ENCODE results near the gene GATA2.

The GATA2 gene

GRCh38 chr3:128473180-128473519 is 19.9 kb downstream of the GATA2 start:
- ATAC-seq = no peak
- no peak for DNase-seq

GRCh38 chr3:128472449-128473179 is 20.4 kb downstream of the GATA2 start:
- ATAC-seq (no peak), DNase-seq (no peak)

- ATAC-seq = no peak
- no peak for DNase-seq
Observed at GRCh38 chr3:128471720-128472119, 21.3 kb downstream of the GATA2 start.

GRCh38 chr3:128471110-128471509 is 21.9 kb downstream of the GATA2 start:
- DNase-seq = no peak
- ATAC-seq = no peak

GRCh38 chr3:128470134-128470899 is 22.7 kb downstream of the GATA2 start:
- ATAC-seq = no peak
- DNase-seq = no peak

- ATAC-seq (no peak), DNase-seq (no peak)
Observed at GRCh38 chr3:128469556-128469955, 23.4 kb downstream of the GATA2 start.

GRCh38 chr3:128468791-128469527 is 24.0 kb downstream of the GATA2 start:
- DNase-seq = no peak
- no peak for ATAC-seq

GRCh38 chr3:128468285-128468790 is 24.7 kb downstream of the GATA2 start:
- DNase-seq (no peak), ATAC-seq (no peak)

GRCh38 chr3:128466840-128467541 is 26.0 kb downstream of the GATA2 start, which contains the start of gene DNAJB8:
Gene DNAJB8 (minus strand): TSS chr3:128466890. CDS start chr3:128463245, 3,645 bp downstream.
- DNase-seq (peak; percentile 15), ATAC-seq (peak; percentile 77)

- no peak for DNase-seq
- no peak for ATAC-seq
Observed at GRCh38 chr3:128464702-128465101, 28.3 kb downstream of the GATA2 start.

- ATAC-seq (no peak), DNase-seq (no peak)
Observed at GRCh38 chr3:128464188-128464587, 28.8 kb downstream of the GATA2 start.

GRCh38 chr3:128463771-128464170 is 29.2 kb downstream of the GATA2 start:
- ATAC-seq (no peak), DNase-seq (no peak)

- ATAC-seq (no peak), DNase-seq (no peak)
Observed at GRCh38 chr3:128463354-128463753, 29.6 kb downstream of the GATA2 start.

GRCh38 chr3:128462931-128463330 is 30.1 kb downstream of the GATA2 start:
- ATAC-seq (no peak), DNase-seq (no peak)

GRCh38 chr3:128462341-128462910 is 30.6 kb downstream of the GATA2 start:
- DNase-seq (no peak), ATAC-seq (no peak)

- DNase-seq = no peak
- no peak for ATAC-seq
Observed at GRCh38 chr3:128461731-128462130, 31.3 kb downstream of the GATA2 start.

- DNase-seq = no peak
- no peak for ATAC-seq
Observed at GRCh38 chr3:128459461-128459820, 33.6 kb downstream of the GATA2 start.

- no peak for ATAC-seq
Observed at GRCh38 chr3:128458746-128459460, 34.1 kb downstream of the GATA2 start.

GRCh38 chr3:128457937-128458336 is 35.1 kb downstream of the GATA2 start:
- no peak for DNase-seq
- ATAC-seq = no peak

More at GRCh38 chr3:128458746-128459460, 34.1 kb downstream of the GATA2 start:
- DNase-seq = no peak

GRCh38 chr3:128456776-128457715 is 36.0 kb downstream of the GATA2 start:
- no peak for ATAC-seq

More at GRCh38 chr3:128456776-128457715, 36.0 kb downstream of the GATA2 start:
- no peak for DNase-seq

Data from stimulated activated naive CD8-positive, alpha-beta T cell treated with anti-CD3 and anti-CD28 coated beads, Interleukin-15, Interleukin-2, amounts not matched to agents 100 U/mL and 50 U/mL, for 24 hours (primary cell).